GM18861 (cell line): ENCODE data around the gene FBRS.
A peak's percentile ranks its signal among the peaks of the same experiment; 100 is the strongest.
"Not testable (repeated sequence)": the region's sequence is repeated elsewhere in the genome, so short reads cannot be mapped to it uniquely, and the experiment has no call there.

Source experiments
- ATAC-seq: cut with Tn5 transposase; IDR thresholded peaks from one replicate; pipeline ENCODE4 v1.9.1; 2021; ENCODE audit not compliant: unreplicated experiment

The FBRS gene

GRCh38 chr16:30697264-30698138 is 39.3 kb downstream of the FBRS start:
- peak; percentile 71 for ATAC-seq

DNA sequence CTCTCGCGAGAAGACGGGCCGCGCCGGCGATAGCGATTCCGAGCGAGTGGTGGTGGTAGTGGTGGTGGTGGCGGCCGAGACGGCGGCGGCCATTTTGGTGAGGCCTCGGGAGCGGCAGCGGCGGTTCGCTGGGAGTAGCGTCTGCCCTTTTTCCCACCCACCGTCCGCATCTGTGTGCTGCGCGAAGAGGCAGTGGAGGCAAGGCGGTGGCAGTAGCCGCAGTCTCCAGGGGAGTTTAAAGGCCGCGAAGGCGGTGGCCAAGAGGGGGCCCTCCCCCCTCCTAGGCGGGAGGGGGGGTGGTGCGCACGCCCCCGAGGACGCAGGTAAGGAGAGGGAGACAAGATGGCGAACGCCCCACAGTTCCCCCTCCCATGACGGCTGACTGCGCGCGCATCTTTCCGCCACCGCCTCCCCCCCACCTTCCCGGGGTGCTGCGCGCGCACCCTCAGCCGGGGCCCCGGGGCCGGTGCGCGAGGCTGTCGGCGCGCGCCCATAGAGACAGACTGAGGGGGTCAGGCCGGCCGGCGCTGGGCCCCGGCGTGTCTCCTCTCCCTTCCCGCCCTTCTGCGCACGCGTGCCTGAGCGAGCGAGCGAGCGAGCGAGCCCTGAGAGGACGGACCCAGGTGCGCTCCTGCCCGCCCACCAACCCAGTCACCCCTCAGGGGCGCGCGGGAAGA is 40.0 kb downstream of the FBRS start:
- peak; percentile 50 for ATAC-seq

- ATAC-seq = peak; percentile 15
These were observed 40.8 kb downstream of the FBRS start, which contains the start of gene SRCAP for GRCh38 chr16:30698816-30699614. SRCAP (plus strand) TSS chr16:30699171; CDS start chr16:30700825, 1,654 bp downstream.

DNA sequence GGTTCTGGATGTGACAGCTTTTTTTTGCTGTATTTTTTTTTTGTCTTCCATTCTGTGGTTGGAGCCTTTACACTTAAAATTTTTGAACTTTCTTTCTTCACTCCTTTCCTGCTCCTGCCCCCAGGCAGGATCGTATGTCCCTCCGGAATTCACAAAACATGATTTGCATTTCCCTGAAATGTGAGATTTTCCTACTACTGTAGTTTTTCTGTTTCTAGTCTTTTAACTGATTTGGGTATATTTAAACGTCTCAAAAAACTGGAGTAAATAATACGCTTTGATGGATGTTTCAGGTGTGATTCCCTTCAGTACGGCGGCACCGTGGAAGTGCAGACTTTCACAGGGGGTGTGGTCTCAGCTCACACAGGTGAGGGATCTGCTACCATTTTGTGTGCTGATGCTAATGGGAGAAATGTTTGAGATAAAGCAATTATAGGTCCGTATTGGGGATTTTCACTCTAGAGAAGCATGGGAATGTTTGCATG is 41.4 kb downstream of the FBRS start:
- ATAC-seq = no peak

GRCh38 chr16:30700491-30700890 is 42.3 kb downstream of the FBRS start:
- no peak for ATAC-seq

GRCh38 chr16:30700971-30701370 is 42.7 kb downstream of the FBRS start:
- no peak for ATAC-seq

DNA sequence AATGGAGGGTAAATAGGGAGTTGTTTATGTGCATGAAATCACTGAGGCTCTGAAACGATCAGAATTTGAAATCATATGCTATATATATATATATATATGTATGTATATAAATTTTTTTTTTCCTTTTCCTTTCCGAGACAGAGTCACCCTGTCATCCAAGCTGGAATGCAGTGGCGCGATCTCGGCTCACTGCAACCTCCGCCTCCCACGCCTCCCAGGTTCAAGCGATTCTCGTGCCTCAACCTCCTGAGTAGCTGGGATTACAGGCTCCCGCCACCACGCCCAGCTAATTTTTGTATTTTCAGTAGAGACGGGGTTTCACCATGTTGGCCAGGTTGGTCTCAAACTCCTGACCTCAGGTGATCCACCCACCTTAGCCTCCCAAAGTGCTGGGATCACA is 44.8 kb downstream of the FBRS start:
- ATAC-seq = not testable (repeated sequence)

- no peak for ATAC-seq
These were observed 45.7 kb downstream of the FBRS start for GRCh38 chr16:30703971-30704370.

DNA sequence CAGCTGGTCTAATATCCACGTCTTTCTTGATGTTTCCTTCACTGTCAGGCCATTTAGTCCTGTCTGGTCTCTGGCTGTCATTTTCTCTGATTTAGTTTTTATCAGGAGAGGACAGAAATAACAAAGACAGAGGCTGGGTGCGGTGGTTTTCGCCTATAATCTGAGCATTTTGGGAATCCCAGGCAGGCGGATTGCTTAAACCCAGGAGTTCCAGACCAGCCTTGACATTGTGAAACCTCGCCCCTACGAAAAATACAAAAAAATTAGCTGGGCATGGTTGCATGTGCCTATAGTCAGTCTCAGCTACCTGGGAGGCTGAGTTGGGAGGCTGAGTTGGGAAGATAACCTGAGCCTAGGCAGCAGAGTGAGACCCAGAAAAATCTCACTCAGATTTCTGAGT is 47.8 kb downstream of the FBRS start:
- ATAC-seq = no peak

GRCh38 chr16:30710971-30711370 is 52.7 kb downstream of the FBRS start:
- no peak for ATAC-seq

DNA sequence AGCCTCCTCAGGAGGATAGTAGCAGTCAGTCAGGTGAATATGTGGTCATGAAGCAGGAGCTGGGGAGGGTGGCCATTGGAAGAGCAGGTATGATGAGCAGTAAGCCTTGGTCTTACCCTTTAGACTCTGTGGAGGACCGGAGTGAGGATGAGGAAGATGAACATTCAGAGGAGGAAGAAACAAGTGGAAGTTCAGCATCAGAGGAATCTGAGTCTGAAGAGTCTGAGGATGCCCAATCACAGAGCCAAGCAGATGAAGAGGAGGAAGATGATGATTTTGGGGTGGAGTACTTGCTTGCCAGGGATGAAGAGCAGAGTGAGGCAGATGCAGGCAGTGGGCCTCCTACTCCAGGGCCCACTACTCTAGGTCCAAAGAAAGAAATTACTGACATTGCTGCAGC is 53.5 kb downstream of the FBRS start:
- ATAC-seq = no peak

GRCh38 chr16:30715750-30716445 is 57.7 kb downstream of the FBRS start:
- ATAC-seq = no peak

- no peak for ATAC-seq
These were observed 61.9 kb downstream of the FBRS start for GRCh38 chr16:30720086-30720485.
